IMR-90 (cell line): ENCODE measurements around the gene SNX30. TPM values are rescaled to one million over a fixed set of nuclear protein-coding genes. Genes with fewer than 3 reads are reported as not detected.

Source experiments
- ATAC-seq: fragments of 200-7000 bp; cut with Tn5 transposase; 2 replicates; pipeline ENCODE4 v1.9.1; 2020; ENCODE audit warnings: low read depth, mild to moderate bottlenecking, moderate library complexity
- BruUV-seq: library from RNA; stranded (reverse); fragments of 400-500 nt; replicated peaks from 2 replicates; lab custom pipeline; 2021; lab: Mats Ljungman, UMichigan
- CTCF ChIA-PET: fragments of 300-600 bp; formaldehyde crosslinking; extraction: SDS; loops from one replicate; lab custom pipeline; 2021; ENCODE audit warnings: antibody characterized with exemption; lab: Yijun Ruan, JAX
- POLR2A ChIA-PET: fragments of 300-600 bp; sonication (Branson Sonifier 250); formaldehyde crosslinking; loops from one replicate; lab custom pipeline; 2022; ENCODE audit warnings: antibody characterized with exemption; ENCODE audit not compliant: unreplicated experiment; lab: Charles Lee
- DNase-seq: peaks from one replicate; pipeline ENCODE4 v3.0.0; 2013
- H2AFZ ChIP-seq: replicated peaks from 2 replicates; pipeline ENCODE3; 2013; ENCODE audit warnings: low read length, mild to moderate bottlenecking; ENCODE audit not compliant: poor library complexity
- H2AK5ac ChIP-seq: 2 replicates; pipeline ENCODE4 v1.6.1; 2013; ENCODE audit warnings: low read depth, low read length, inconsistent platforms
- H2AK9ac ChIP-seq: replicated peaks from 2 replicates; pipeline ENCODE3; 2013; ENCODE audit warnings: mild to moderate bottlenecking, low read depth, low read length, moderate library complexity; ENCODE audit not compliant: poor library complexity
- H2BK120ac ChIP-seq: 2 replicates; pipeline ENCODE4 v1.6.1; 2013; ENCODE audit warnings: low read depth, low read length, inconsistent platforms
- H2BK15ac ChIP-seq: 3 replicates; pipeline ENCODE4 v1.6.1; 2013; ENCODE audit warnings: low read depth, low read length, inconsistent platforms
- H2BK20ac ChIP-seq: 2 replicates; pipeline ENCODE4 v1.6.1; 2013; ENCODE audit warnings: low read depth, mild to moderate bottlenecking, inconsistent platforms, low read length, moderate library complexity
- H2BK5ac ChIP-seq: 2 replicates; pipeline ENCODE4 v1.6.1; 2013; ENCODE audit warnings: mild to moderate bottlenecking, low read depth, low read length, inconsistent platforms; ENCODE audit not compliant: poor library complexity, severe bottlenecking
- H3K14ac ChIP-seq: replicated peaks from 2 replicates; pipeline ENCODE4 v1.6.1; 2013; ENCODE audit warnings: low read depth, low read length, inconsistent platforms
- H3K18ac ChIP-seq: 2 replicates; pipeline ENCODE4 v1.6.1; 2013; ENCODE audit warnings: low read depth, low read length, control low read depth
- H3K23ac ChIP-seq: 2 replicates; pipeline ENCODE4 v1.6.1; 2013; ENCODE audit warnings: low read depth, low read length, inconsistent platforms
- H3K27ac ChIP-seq: 2 replicates; pipeline ENCODE4 v1.5.1; 2013; ENCODE audit warnings: mild to moderate bottlenecking, control low read depth, low read length; ENCODE audit not compliant: insufficient read depth
- H3K27me3 ChIP-seq: 2 replicates; pipeline ENCODE4 v1.6.1; 2013; ENCODE audit warnings: low read length; ENCODE audit not compliant: control insufficient read depth, insufficient read depth
- H3K36me3 ChIP-seq: 2 replicates; pipeline ENCODE4 v1.6.1; 2013; ENCODE audit warnings: low read length, mixed read lengths; ENCODE audit not compliant: control insufficient read depth, insufficient read depth
- H3K4ac ChIP-seq: 2 replicates; pipeline ENCODE4 v1.6.1; 2013; ENCODE audit warnings: low read depth, low read length, inconsistent platforms
- H3K4me1 ChIP-seq: 2 replicates; pipeline ENCODE4 v1.6.1; 2013; ENCODE audit warnings: low read length, mixed read lengths; ENCODE audit not compliant: control insufficient read depth, insufficient read depth
- H3K4me2 ChIP-seq: 2 replicates; pipeline ENCODE4 v1.6.1; 2013; ENCODE audit warnings: low read depth, mild to moderate bottlenecking, control low read depth, low read length, moderate library complexity
- H3K4me3 ChIP-seq: 2 replicates; pipeline ENCODE4 v1.5.1; 2013; ENCODE audit warnings: low read depth, mild to moderate bottlenecking, control low read depth, low read length, moderate library complexity; ENCODE audit not compliant: insufficient read depth
- H3K56ac ChIP-seq: 2 replicates; pipeline ENCODE4 v1.6.1; 2013; ENCODE audit warnings: low read length, inconsistent platforms; ENCODE audit not compliant: insufficient read depth; ENCODE audit errors: extremely low read depth
- H3K79me1 ChIP-seq, 2 experiments: 2 replicates each; pipeline ENCODE4 v1.6.1; 2013; ENCODE audit warnings: low read length in 2 of 2, inconsistent platforms in 1 of 2, low read depth in 1 of 2
- H3K9ac ChIP-seq: 2 replicates; pipeline ENCODE4 v1.6.1; 2013; ENCODE audit warnings: low read depth, low read length, control low read depth
- H3K9me1 ChIP-seq: 2 replicates; pipeline ENCODE4 v1.6.1; 2013; ENCODE audit warnings: low read length, inconsistent platforms; ENCODE audit not compliant: insufficient read depth
- H3K9me3 ChIP-seq: 2 replicates; pipeline ENCODE4 v1.6.1; 2013; ENCODE audit warnings: low read length; ENCODE audit not compliant: control insufficient read depth, insufficient read depth
- H4K20me1 ChIP-seq: 2 replicates; pipeline ENCODE4 v1.6.1; 2013; ENCODE audit warnings: low read length, inconsistent platforms; ENCODE audit not compliant: insufficient read depth
- H4K5ac ChIP-seq: 2 replicates; pipeline ENCODE4 v1.6.1; 2013; ENCODE audit warnings: mild to moderate bottlenecking, low read depth, low read length, control low read depth
- H4K8ac ChIP-seq, 2 experiments: 2 replicates each; pipeline ENCODE4 v1.6.1; 2013; ENCODE audit warnings: low read depth in 2 of 2, low read length in 2 of 2, control low read depth in 1 of 2, inconsistent platforms in 1 of 2
- H4K91ac ChIP-seq: 2 replicates; pipeline ENCODE4 v1.6.1; 2013; ENCODE audit warnings: low read depth, low read length, inconsistent platforms; ENCODE audit not compliant: insufficient read depth
- CTCF ChIP-seq: conservative IDR thresholded peaks from 2 replicates; pipeline ENCODE4 v1.5.1; 2012; ENCODE audit warnings: mild to moderate bottlenecking, low read depth, low read length, improper control_type of control experiment
- MXI1 ChIP-seq: IDR thresholded peaks from 2 replicates; pipeline ENCODE4 v1.6.1; 2012; ENCODE audit warnings: low read depth, mild to moderate bottlenecking, low read length, moderate library complexity, borderline replicate concordance
- RCOR1 ChIP-seq: IDR thresholded peaks from 2 replicates; pipeline ENCODE4 v1.6.1; 2012; ENCODE audit warnings: mild to moderate bottlenecking, low read length, improper control_type of control experiment; ENCODE audit not compliant: insufficient replicate concordance
- RFX5 ChIP-seq: IDR thresholded peaks from 2 replicates; pipeline ENCODE4 v1.8.0; 2012; ENCODE audit warnings: low read depth, mild to moderate bottlenecking, low read length, moderate library complexity
- WGBS, 2 experiments: methylation state at CpG; one replicate each; pipeline versions ENCODE4 v1.1.5 to v1.1.7; 2013; ENCODE audit warnings: missing lambda C conversion rate in 2 of 2; ENCODE audit not compliant: insufficient read length in 1 of 2; ENCODE audit errors: extremely low coverage in 2 of 2; 5-methylcytosine and 5-hydroxymethylcytosine counted together
- dilution Hi-C: fragments of 300-500 bp; cut with HindIII; formaldehyde crosslinking; loops from one replicate; pipeline ENCODE4 v1.14.3; 2018; ENCODE audit warnings: low sequenced_read_pairs; ENCODE audit not compliant: unreplicated experiment
- in situ Hi-C: fragments of 300-500 bp; cut with MboI; formaldehyde crosslinking; loops from 3 replicates; pipeline ENCODE4 v1.14.3; 2019; ENCODE audit warnings: low sequenced_read_pairs, inconsistent platforms, mixed read lengths
- intact Hi-C: fragments of 100-400 bp; cut with micrococcal nuclease; formaldehyde crosslinking; loops from 2 replicates; pipeline ENCODE4 v1.10.0; 2022
- polyA plus RNA-seq, 3 experiments: library from polyadenylated mRNA; depleted of rRNA; stranded (reverse); fragments of >200 nt; gene quantifications; 2 replicates each; pipeline ENCODE4 v1.2.3, GENCODE V29; 2012; ENCODE audit warnings: low replicate concordance in 1 of 3
- total RNA-seq: library from RNA; depleted of rRNA; stranded (reverse); fragments of >200 nt; gene quantifications from 2 replicates; pipeline ENCODE4 v1.2.3, GENCODE V29; 2012

Gene SNX30
- total and polyA plus RNA-seq, 2 of the 4 experiments (the other 2 are of a cell fraction): 8.0 to 18.8 TPM

GRCh38 chr9:112838342-112838741 is 87.8 kb downstream of the SNX30 start:
- Histone ChIP-seq H3K56ac (no peak overlapping the region), H3K18ac (no peak overlapping the region), H3K9me3 (no peaks in the 10 kb centered on the region), H2BK20ac (no peak overlapping the region), H4K20me1 (no peaks in the 10 kb centered on the region), H2AFZ (no peak overlapping the region), H2BK5ac (no peak overlapping the region), H3K4ac (no peak overlapping the region), H2AK5ac (no peak overlapping the region), H2BK15ac (no peak overlapping the region), H2AK9ac (no peak overlapping the region), H4K8ac (no peak overlapping the region), H3K4me3 (no peak overlapping the region), H4K5ac (no peak overlapping the region), H3K9me1 (0 out of 2 replicates have a peak, but pooled peaks cover 3% of the 10 kb centered on the region), H3K36me3 (peaks cover 20% of the 10 kb centered on the region), H3K27me3 (no peaks in the 10 kb centered on the region), H2BK120ac (no peak overlapping the region), H3K79me1 (no peaks in the 10 kb centered on the region), H3K9ac (no peak overlapping the region), H3K27ac (no peak overlapping the region), H3K4me2 (no peak overlapping the region), H3K14ac (no peak overlapping the region), H3K23ac (no peak overlapping the region), H4K91ac (no peak overlapping the region), H3K4me1 (no peaks in the 10 kb centered on the region)
- intact Hi-C loops: no loop called here
- no peak for DNase-seq
- dilution Hi-C loops: no loop called here
- ATAC-seq: no peak
- TF ChIP-seq MXI1 (no peak), RCOR1 (no peak), RFX5 (no peak), CTCF (no peak)
- WGBS, 2 experiments: no CpG with 5 or more reads among the region's 2 CpGs
- in situ Hi-C loops: no loop called here
- POLR2A ChIA-PET: no interaction called here
- no TSS peak for BruUV-seq
- CTCF ChIA-PET: interaction anchor here (0.6 kb wide), 2 partner anchors 18 to 1447 kb away, joined by 3 to 5 read pairs; no protein-coding TSS in a partner anchor
